ENCODE measurements around the gene DNASE1L1.

The DNASE1L1 gene

DNA sequence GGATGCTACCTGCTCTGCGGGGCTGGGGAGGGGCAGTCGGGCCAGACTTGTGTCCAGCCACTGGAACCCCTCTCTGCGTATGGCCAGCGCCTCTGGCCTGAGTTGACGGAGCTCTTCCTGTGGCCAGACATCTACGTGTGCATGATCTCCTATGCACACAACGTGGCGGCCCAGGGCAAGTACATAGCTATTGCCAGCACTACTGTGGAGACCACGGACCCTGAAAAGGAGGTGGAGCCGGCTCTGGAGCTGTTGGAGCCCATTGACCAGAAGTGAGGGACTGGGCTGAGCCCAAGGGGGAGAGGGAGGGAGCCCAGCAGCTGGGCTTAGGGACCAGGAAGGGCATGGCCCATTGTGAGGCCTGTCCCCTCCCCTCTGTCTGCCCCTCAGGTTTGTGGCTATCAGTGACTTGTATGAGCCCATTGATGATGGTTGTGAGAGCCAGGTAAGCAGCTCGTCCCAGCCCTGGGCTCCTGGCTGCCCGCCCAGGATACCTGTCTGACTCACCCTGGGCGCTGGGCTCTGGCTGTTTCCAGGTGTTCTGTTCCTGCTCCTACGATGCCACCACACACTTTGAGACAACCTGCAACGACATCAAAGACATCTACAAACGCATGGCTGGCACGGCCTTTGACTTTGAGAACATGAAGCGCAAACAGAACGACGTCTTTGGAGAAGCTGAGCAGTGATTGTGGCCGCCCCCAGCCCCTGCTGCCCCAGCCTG is 33.1 kb upstream of the DNASE1L1 start:
- TF ChIP-seq, protein P1, sequence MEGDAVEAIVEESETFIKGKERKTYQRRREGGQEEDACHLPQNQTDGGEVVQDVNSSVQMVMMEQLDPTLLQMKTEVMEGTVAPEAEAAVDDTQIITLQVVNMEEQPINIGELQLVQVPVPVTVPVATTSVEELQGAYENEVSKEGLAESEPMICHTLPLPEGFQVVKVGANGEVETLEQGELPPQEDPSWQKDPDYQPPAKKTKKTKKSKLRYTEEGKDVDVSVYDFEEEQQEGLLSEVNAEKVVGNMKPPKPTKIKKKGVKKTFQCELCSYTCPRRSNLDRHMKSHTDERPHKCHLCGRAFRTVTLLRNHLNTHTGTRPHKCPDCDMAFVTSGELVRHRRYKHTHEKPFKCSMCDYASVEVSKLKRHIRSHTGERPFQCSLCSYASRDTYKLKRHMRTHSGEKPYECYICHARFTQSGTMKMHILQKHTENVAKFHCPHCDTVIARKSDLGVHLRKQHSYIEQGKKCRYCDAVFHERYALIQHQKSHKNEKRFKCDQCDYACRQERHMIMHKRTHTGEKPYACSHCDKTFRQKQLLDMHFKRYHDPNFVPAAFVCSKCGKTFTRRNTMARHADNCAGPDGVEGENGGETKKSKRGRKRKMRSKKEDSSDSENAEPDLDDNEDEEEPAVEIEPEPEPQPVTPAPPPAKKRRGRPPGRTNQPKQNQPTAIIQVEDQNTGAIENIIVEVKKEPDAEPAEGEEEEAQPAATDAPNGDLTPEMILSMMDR (IDR thresholded peaks at IDR 0.05; ENCODE audit: low read depth, low read length, missing control alignments) = no peak
- no peak for DNase-seq (ENCODE audit: extremely low read depth, low read depth)
- no peak overlapping the region for H3K4me3 ChIP-seq (replicated peaks; ENCODE audit: low read depth, low read length)

DNA sequence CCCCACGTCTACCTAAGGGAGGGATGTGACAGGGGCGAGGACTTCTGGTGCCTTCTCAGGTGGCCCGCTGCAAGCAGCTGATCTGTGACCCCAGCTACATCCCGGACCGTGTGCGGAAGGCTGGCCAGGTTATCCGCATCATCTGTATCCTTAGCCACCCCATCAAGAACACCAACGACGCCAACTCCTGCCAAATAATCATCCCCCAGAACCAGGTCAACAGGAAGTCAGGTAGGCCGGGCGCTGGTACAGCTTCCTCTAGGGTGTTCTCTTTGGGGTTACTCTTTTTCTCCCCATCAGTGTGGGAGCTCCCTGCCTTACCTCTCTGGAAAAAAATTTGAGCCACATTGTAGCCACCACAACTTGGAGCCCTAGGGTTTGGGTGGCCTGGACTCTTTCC is 32.5 kb upstream of the DNASE1L1 start:
- DNase-seq (ENCODE audit: extremely low read depth, low read depth) = no peak
- TF ChIP-seq, protein P1 (IDR thresholded peaks at IDR 0.05; ENCODE audit: low read depth, low read length, missing control alignments) = no peak
- H3K4me3 ChIP-seq (replicated peaks; ENCODE audit: low read depth, low read length) = no peak overlapping the region

DNA sequence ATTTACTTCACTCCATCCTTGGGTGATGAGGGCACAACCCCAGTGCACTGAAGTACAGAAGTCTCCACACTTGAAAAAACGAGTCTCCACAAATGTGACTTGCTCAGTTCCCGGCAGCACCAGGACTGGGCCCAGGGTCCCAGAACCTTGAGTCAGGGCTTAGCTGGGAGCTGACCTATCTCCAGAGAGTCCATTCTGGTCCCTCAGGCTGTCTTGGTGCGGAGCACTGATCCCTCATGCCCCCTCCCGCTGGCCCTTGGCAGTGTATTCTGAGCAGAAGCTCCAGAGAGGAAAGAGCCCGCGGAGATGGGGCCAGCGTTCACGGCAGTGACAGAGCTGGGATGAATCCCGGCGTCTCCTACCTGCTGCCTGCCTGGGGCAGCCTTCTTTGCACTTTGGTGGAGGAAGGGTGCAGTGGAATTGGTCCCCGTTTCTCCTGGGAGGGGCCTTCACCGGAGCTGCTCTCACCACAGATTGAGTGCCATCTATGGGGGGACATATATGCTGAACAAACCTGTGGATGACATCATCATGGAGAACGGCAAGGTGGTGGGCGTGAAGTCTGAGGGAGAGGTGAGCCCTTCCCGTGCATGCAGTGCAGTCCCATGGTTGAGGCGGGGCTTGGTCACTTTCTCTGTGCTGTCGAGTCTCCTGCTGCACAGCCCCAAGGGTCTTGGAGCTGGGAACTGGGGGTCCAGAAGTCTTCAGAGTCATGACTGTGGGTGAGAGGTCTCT is 31.7 kb upstream of the DNASE1L1 start:
- TF ChIP-seq, protein P1 (IDR thresholded peaks at IDR 0.05; ENCODE audit: low read depth, low read length, missing control alignments) = no peak
- no peak for DNase-seq (ENCODE audit: extremely low read depth, low read depth)
- no peak overlapping the region for H3K4me3 ChIP-seq (replicated peaks; ENCODE audit: low read depth, low read length)

DNA sequence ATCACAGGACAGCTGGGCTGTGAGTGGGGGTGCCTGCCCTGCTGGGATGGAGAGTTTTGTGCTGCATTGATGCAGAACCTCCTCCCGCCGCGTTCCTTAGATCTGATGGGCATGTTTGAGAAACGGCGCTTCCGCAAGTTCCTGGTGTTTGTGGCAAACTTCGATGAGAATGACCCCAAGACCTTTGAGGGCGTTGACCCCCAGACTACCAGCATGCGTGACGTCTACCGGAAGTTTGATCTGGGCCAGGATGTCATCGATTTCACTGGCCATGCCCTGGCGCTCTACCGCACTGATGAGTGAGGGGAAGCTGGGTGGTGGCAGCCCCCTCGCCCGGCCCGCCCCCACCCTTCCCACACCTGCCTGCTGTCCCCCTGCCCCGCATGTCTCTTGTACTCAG is 30.8 kb upstream of the DNASE1L1 start:
- no peak for DNase-seq (ENCODE audit: extremely low read depth, low read depth)
- no peak overlapping the region for H3K4me3 ChIP-seq (replicated peaks; ENCODE audit: low read depth, low read length)
- TF ChIP-seq, protein P1 (IDR thresholded peaks at IDR 0.05; ENCODE audit: low read depth, low read length, missing control alignments) = no peak

DNA sequence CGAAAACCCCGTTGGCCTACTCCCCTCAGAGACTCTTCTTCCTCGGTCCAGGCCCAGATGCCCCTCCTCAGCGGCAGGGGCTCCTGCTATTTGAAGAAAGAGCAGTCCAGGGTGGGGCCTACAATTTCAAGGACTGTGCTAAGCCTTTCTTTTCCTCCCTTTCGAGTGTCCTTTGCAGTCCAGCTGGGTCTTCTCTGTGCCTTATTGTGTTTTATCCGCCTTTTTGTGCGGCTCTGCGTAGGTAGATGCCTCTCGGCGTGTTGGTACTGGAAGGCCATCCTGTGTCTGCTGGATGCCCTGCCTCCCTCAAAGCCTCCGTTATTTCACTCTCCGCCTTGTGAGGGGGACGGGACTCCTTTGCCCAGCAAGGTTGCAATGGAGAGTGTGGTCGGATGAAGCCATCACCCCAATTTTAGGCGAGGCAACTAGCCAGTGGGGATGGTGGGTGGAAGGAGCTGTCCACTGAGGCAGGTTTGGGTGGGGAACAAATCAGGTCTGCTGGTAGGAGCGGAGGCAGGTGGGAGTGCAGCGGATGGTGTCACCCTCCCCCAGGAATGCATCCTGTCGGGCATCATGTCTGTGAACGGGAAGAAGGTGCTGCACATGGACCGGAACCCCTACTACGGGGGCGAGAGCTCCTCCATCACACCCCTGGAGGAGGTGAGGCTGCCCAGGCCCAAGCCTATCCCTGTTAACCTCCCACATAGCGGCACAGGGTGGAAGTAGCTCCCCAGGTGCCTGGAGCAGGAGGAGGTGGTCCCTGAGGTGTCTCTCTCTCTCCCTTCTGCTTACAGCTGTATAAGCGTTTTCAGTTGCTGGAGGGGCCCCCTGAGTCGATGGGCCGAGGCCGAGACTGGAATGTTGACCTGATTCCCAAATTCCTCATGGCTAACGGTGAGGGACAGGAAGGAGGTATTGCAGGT is 29.2 kb upstream of the DNASE1L1 start:
- TF ChIP-seq, protein P1 (IDR thresholded peaks at IDR 0.05; ENCODE audit: low read depth, low read length, missing control alignments) = no peak
- peak overlapping the region; percentile 50 for H3K4me3 ChIP-seq (replicated peaks; ENCODE audit: low read depth, low read length)
- DNase-seq (ENCODE audit: extremely low read depth, low read depth) = no peak

DNA sequence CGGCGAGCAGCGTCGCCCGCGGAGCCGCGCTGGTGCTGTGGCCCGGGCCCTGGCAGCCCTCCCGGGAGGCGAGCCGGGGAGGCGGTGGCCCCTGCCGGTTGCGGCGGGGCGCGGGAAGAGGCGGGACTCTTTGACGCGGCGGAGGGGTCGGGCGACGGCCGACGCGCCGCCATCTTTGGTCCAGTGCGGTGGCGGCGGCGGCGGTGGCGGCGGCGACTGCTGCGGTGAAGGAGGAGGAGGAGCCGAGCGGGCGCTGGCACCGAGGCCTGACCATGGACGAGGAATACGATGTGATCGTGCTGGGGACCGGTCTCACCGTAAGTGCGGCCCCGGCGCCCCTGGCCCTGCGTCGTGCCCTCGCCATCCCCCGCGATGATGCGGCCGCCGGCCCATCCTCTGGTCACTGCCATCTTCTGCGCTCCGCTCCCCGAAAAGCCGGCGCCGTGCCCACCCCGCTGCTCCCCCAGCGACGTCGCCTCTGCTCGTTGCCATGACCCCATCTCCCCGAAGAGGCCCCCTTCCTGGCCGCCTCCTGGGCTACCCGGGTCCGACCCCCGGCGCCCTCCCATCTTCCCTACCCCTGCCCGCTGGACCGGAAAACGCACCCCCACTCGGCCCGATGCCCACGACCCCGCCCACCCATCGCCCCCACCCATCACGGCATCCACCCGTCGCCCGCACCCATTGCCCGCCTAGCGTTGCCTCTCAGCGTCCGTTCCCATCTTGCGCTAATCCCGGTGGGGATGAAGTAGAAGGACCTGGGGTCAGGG is 28.1 kb upstream of the DNASE1L1 start, which contains the start of gene GDI1:
Gene GDI1 (plus strand): TSS at position 172 of the 770 bp plus-strand sequence. CDS start 101 bp downstream, at position 273.
- no peak for DNase-seq (ENCODE audit: extremely low read depth, low read depth)

More for the DNA sequence above, 28.1 kb upstream of the DNASE1L1 start, which contains the start of gene GDI1:
- TF ChIP-seq, protein P1 (IDR thresholded peaks at IDR 0.05; ENCODE audit: low read depth, low read length, missing control alignments) = no peak
- H3K4me3 ChIP-seq (replicated peaks; ENCODE audit: low read depth, low read length) = peak within 1 kb of the TSS; percentile 50

Measured in HFF-Myc (cell line).